HepG2 (cell line): ENCODE data around the gene KRTAP10-2. TPM values are rescaled to one million over a fixed set of nuclear protein-coding genes. Genes with fewer than 3 reads are reported as not detected.

ENCODE experiments used
- ATAC-seq: fragments of 200-7000 bp; cut with Tn5 transposase; 3 replicates; pipeline ENCODE4 v1.9.1; 2020; ENCODE audit warnings: mild to moderate bottlenecking, moderate library complexity
- BruUV-seq: library from RNA; stranded (reverse); fragments of 400-500 nt; replicated peaks from 2 replicates; lab custom pipeline; 2021; lab: Mats Ljungman, UMichigan
- CTCF ChIA-PET: fragments of 300-600 bp; formaldehyde crosslinking; extraction: SDS; loops from one replicate; lab custom pipeline; 2021; ENCODE audit warnings: low total read pairs, inconsistent platforms, low intra/inter-chr PET ratio; lab: Yijun Ruan, JAX
- POLR2A ChIA-PET: fragments of 350-600 bp; sonication (Branson Sonifier 250); formaldehyde crosslinking; loops from one replicate; lab custom pipeline; 2020; ENCODE audit warnings: antibody characterized with exemption, inconsistent platforms; lab: Yijun Ruan, JAX
- DNase-seq: peaks from one replicate; pipeline ENCODE4 v3.0.0-alpha.2; 2015; ENCODE audit warnings: low spot score
- FAIRE-seq: peaks from 3 replicates; lab custom pipeline; 2011; peaks lifted over from hg19 to GRCh38; lab: Jason Lieb, UNC
- H2AFZ ChIP-seq: one replicate; pipeline ENCODE4 v1.6.1; 2011; ENCODE audit warnings: low read length, inconsistent platforms
- H3K27ac ChIP-seq: fragments of 300-600 bp; 3 replicates; pipeline ENCODE4 v1.8.0; 2011; ENCODE audit warnings: mixed run types, mild to moderate bottlenecking, mixed read lengths, low read length, inconsistent platforms; ENCODE audit not compliant: insufficient read depth; ENCODE audit errors: extremely low read length
- H3K27me3 ChIP-seq, 2 experiments: fragments of 200-600 bp in 1 of 2; 2 replicates in 1 of 2; 3 replicates in 1 of 2; pipeline versions ENCODE4 v1.6.0 to v1.8.0; 2011; ENCODE audit warnings: low read length in 2 of 2, mild to moderate bottlenecking in 2 of 2, moderate library complexity in 2 of 2, inconsistent platforms in 1 of 2; ENCODE audit not compliant: insufficient read depth in 2 of 2, control insufficient read depth in 1 of 2
- H3K36me3 ChIP-seq, 2 experiments: fragments of 200-600 bp in 1 of 2; replicated peaks in 1 of 2; 2 replicates in 1 of 2; 3 replicates in 1 of 2; pipeline versions ENCODE4 v1.5.1 to v1.8.0; 2011; ENCODE audit warnings: low read length in 2 of 2, inconsistent platforms in 1 of 2; ENCODE audit not compliant: insufficient read depth in 2 of 2, control insufficient read depth in 1 of 2
- H3K4me1 ChIP-seq: 2 replicates; pipeline ENCODE4 v1.5.1; 2012; ENCODE audit warnings: low read length, inconsistent platforms; ENCODE audit not compliant: insufficient read depth
- H3K4me2 ChIP-seq: 2 replicates; pipeline ENCODE4 v1.6.0; 2011; ENCODE audit warnings: low read depth, low read length, inconsistent platforms
- H3K4me3 ChIP-seq, 3 experiments: fragments of 200-600 bp in 1 of 3; sonication (generic), shearing (Covaris generic) in 1 of 3; replicated peaks in 1 of 3; 2 replicates each; pipeline ENCODE4 v1.5.1; 2011 to 2016; ENCODE audit warnings: low read length in 3 of 3, inconsistent platforms in 2 of 3, low read depth in 2 of 3, mild to moderate bottlenecking in 2 of 3, control low read depth in 1 of 3, mixed read lengths in 1 of 3; ENCODE audit not compliant: insufficient read depth in 1 of 3
- H3K79me2 ChIP-seq: one replicate; pipeline ENCODE4 v1.6.1; 2011; ENCODE audit warnings: low read length, inconsistent platforms; ENCODE audit not compliant: insufficient read depth
- H3K9ac ChIP-seq: 2 replicates; pipeline ENCODE4 v1.6.0; 2011; ENCODE audit warnings: mild to moderate bottlenecking, low read depth, low read length, inconsistent platforms; ENCODE audit not compliant: insufficient read depth
- H3K9me3 ChIP-seq: 2 replicates; pipeline ENCODE4 v1.5.1; 2012; ENCODE audit warnings: mild to moderate bottlenecking, low read length
- H4K20me1 ChIP-seq: 2 replicates; pipeline ENCODE4 v1.6.0; 2011; ENCODE audit warnings: inconsistent platforms, mild to moderate bottlenecking, low read length, moderate library complexity; ENCODE audit not compliant: insufficient read depth
- HOXA9 ChIP-seq: sonication (generic); formaldehyde crosslinking; IDR thresholded peaks from 2 replicates; pipeline ENCODE4 v1.8.1; 2022; ENCODE audit warnings: missing genetic modification reagents, mild to moderate bottlenecking, moderate library complexity, borderline replicate concordance
- MTA1 ChIP-seq: sonication (generic); formaldehyde crosslinking; IDR thresholded peaks from 2 replicates; pipeline ENCODE4 v1.4.0; 2020; ENCODE audit warnings: missing genetic modification reagents, mild to moderate bottlenecking, borderline replicate concordance
- ZBTB38 ChIP-seq: sonication (generic); formaldehyde crosslinking; IDR thresholded peaks from 2 replicates; pipeline ENCODE4 v1.5.1; 2020; ENCODE audit warnings: mild to moderate bottlenecking, missing genetic modification reagents
- ZNF101 ChIP-seq: sonication (generic); formaldehyde crosslinking; IDR thresholded peaks from 2 replicates; pipeline ENCODE4 v1.4.0; 2020; ENCODE audit warnings: mild to moderate bottlenecking, low read depth, missing genetic modification reagents, borderline replicate concordance
- ZNF225 ChIP-seq: sonication (generic); formaldehyde crosslinking; IDR thresholded peaks from 2 replicates; pipeline ENCODE4 v1.4.0; 2020; ENCODE audit warnings: mild to moderate bottlenecking, missing genetic modification reagents
- ZNF703 ChIP-seq: sonication (generic); formaldehyde crosslinking; IDR thresholded peaks from 2 replicates; pipeline ENCODE4 v1.5.1; 2020; ENCODE audit warnings: missing genetic modification reagents, mild to moderate bottlenecking, moderate library complexity, borderline replicate concordance
- WGBS: methylation state at CpG from one replicate; pipeline ENCODE4 v1.1.6; 2017; ENCODE audit warnings: low lambda C conversion rate; 5-methylcytosine and 5-hydroxymethylcytosine counted together
- in situ Hi-C: cut with HindIII; loops from 2 replicates; pipeline ENCODE4 v1.10.0; 2017; ENCODE audit warnings: low pct_unique_long_range_greater_than_20kb; ENCODE audit not compliant: extremely low pct_ligation_motif_present
- intact Hi-C: fragments of 100-400 bp; cut with micrococcal nuclease; formaldehyde crosslinking; loops from one replicate; pipeline ENCODE4 v1.10.0; 2022; ENCODE audit not compliant: unreplicated experiment
- polyA plus RNA-seq, 8 experiments: library from polyadenylated mRNA; depleted of rRNA in 3 of 8; stranded (reverse) in 7 of 8; unstranded in 1 of 8; fragments of >200 nt; fragmentation: Illumina TruSeq in 4 of 8; extraction: Trizol in 4 of 8; gene quantifications; 2 replicates each; pipeline versions ENCODE4 v1.2.1 to v1.2.3, GENCODE V29; 2011 to 2016; ENCODE audit warnings: low read depth in 4 of 8, missing spikeins in 1 of 8, mixed read lengths in 1 of 8; ENCODE audit not compliant: insufficient read depth in 1 of 8
- total RNA-seq, 5 experiments: library from RNA; depleted of rRNA; stranded (reverse); fragments of >200 nt; fragmentation: Illumina TruSeq; extraction: Trizol; gene quantifications; 2 replicates each; pipeline ENCODE4 v1.2.3, GENCODE V29; 2016; ENCODE audit warnings: low read depth in 1 of 5

KRTAP10-2 gene
- total and polyA plus RNA-seq, 2 of the 13 experiments (the other 11 are each of a cell fraction or from before 2014, with no cell fraction given): not detected

- WGBS: 93% methylated on average over 6 of the region's 6 CpGs
- DNase-seq (no peak), ATAC-seq (no peak), FAIRE-seq (no peak)
- Histone ChIP-seq H3K9ac (no peak overlapping the region), H3K79me2 (no peaks in the 10 kb centered on the region), H3K27ac (no peak overlapping the region), H3K9me3 (no peaks in the 10 kb centered on the region), H3K27me3 (peaks cover 0 to 1% of the 10 kb centered on the region in 2 experiments; a peak in 1 of 5 replicates), H2AFZ (no peak overlapping the region), H4K20me1 (no peaks in the 10 kb centered on the region), H3K4me1 (peaks cover 43% of the 10 kb centered on the region), H3K36me3 (no peaks in the 10 kb centered on the region), H3K4me2 (no peak overlapping the region), H3K4me3 (no peak overlapping the region)
- intact Hi-C loops: no loop called here
- CTCF ChIA-PET: no interaction called here
- TF ChIP-seq ZBTB38 (CRISPR knock-in tag): no peak
- in situ Hi-C loops: no loop called here
- POLR2A ChIA-PET: no interaction called here
- no TSS peak for BruUV-seq
Measured at GRCh38 chr21:44595524-44595923, 44.2 kb upstream of the KRTAP10-2 start.

GRCh38 chr21:44594406-44594916 is 43.2 kb upstream of the KRTAP10-2 start:
- H3K79me2 ChIP-seq: no peaks in the 10 kb centered on the region
- FAIRE-seq (no peak), ATAC-seq (no peak), DNase-seq (no peak)
- intact Hi-C loops: no loop called here
- no peak overlapping the region for H3K4me3 ChIP-seq
- ChIA-PET CTCF (no interaction called here), POLR2A (no interaction called here)
- H2AFZ ChIP-seq: no peak overlapping the region
- H3K27me3 ChIP-seq: no peaks in the 10 kb centered on the region
- no peaks in the 10 kb centered on the region for H4K20me1 ChIP-seq
- no peaks in the 10 kb centered on the region for H3K36me3 ChIP-seq
- H3K9me3 ChIP-seq: no peaks in the 10 kb centered on the region
- BruUV-seq: no TSS peak
- H3K9ac ChIP-seq: no peak overlapping the region; the same call in 1 of the 2 replicates
- H3K4me2 ChIP-seq: no peak overlapping the region; the same call in 1 of the 2 replicates
- peak overlapping the region; percentile 80 for H3K27ac ChIP-seq
- 94% methylated on average over 12 of the region's 12 CpGs for WGBS
- TF ChIP-seq ZNF101 (CRISPR knock-in tag) (no peak), MTA1 (CRISPR knock-in tag) (no peak), HOXA9 (CRISPR knock-in tag) (no peak), ZNF703 (CRISPR knock-in tag) (no peak), ZNF225 (no peak)
- TF ChIP-seq, all 625 proteins: peak for 0
- peaks cover 52% of the 10 kb centered on the region for H3K4me1 ChIP-seq
- in situ Hi-C loops: no loop called here
